A673 (cell line): ENCODE measurements around the gene CLSTN2. TPM values are rescaled to one million over a fixed set of nuclear protein-coding genes. Genes with fewer than 3 reads are reported as not detected.

Experiments used
- BruUV-seq: library from RNA; stranded (reverse); fragments of 400-500 nt; replicated peaks from 2 replicates; lab custom pipeline; 2021; lab: Mats Ljungman, UMichigan
- CTCF ChIA-PET: fragments of 300-600 bp; sonication (Branson Sonifier 250); formaldehyde crosslinking; loops from one replicate; lab custom pipeline; 2022; ENCODE audit warnings: antibody characterized with exemption; lab: Charles Lee
- POLR2A ChIA-PET: fragments of 300-600 bp; sonication (Branson Sonifier 250); formaldehyde crosslinking; loops from one replicate; lab custom pipeline; 2022; ENCODE audit warnings: antibody characterized with exemption; ENCODE audit not compliant: low non-redundant PET; lab: Charles Lee
- DNase-seq: peaks from one replicate; pipeline ENCODE4 v3.0.0-alpha.2; 2015; ENCODE audit warnings: low spot score
- H3K27ac ChIP-seq: fragments of 200-600 bp; sonication (generic); 2 replicates; pipeline ENCODE4 v1.5.1; 2016; ENCODE audit warnings: mixed run types, low read depth, mild to moderate bottlenecking, mixed read lengths, antibody characterized with exemption, low read length; ENCODE audit not compliant: poor library complexity, severe bottlenecking
- H3K27me3 ChIP-seq: fragments of 200-600 bp; sonication (generic); replicated peaks from 2 replicates; pipeline ENCODE4 v1.6.1; 2017; ENCODE audit warnings: mixed run types, low read depth, mild to moderate bottlenecking, mixed read lengths, antibody characterized with exemption, low read length; ENCODE audit not compliant: insufficient read depth, poor library complexity
- H3K36me3 ChIP-seq: fragments of 200-600 bp; sonication (generic); 2 replicates; pipeline ENCODE4 v1.6.1; 2016; ENCODE audit warnings: mixed run types, mild to moderate bottlenecking, mixed read lengths, antibody characterized with exemption, low read length; ENCODE audit not compliant: insufficient read depth, poor library complexity, severe bottlenecking
- H3K4me1 ChIP-seq: fragments of 200-600 bp; sonication (generic); 2 replicates; pipeline ENCODE4 v1.6.1; 2017; ENCODE audit warnings: mixed run types, mild to moderate bottlenecking, mixed read lengths, antibody characterized with exemption, low read length; ENCODE audit not compliant: insufficient read depth, poor library complexity, severe bottlenecking
- H3K4me3 ChIP-seq: fragments of 200-600 bp; sonication (generic); 2 replicates; pipeline ENCODE4 v1.5.1; 2016; ENCODE audit warnings: low read depth, mixed run types, mild to moderate bottlenecking, mixed read lengths, low read length; ENCODE audit not compliant: poor library complexity, severe bottlenecking
- H3K9me3 ChIP-seq: fragments of 200-600 bp; sonication (generic); 2 replicates; pipeline ENCODE4 v1.6.1; 2016; ENCODE audit warnings: mixed run types, low read depth, mild to moderate bottlenecking, mixed read lengths, antibody characterized with exemption, low read length; ENCODE audit not compliant: poor library complexity, severe bottlenecking
- CTCF ChIP-seq: fragments of 300-800, 200-600 bp; sonication (generic); conservative IDR thresholded peaks from 2 replicates; pipeline ENCODE4 v1.5.1; 2017; ENCODE audit warnings: low read depth, mild to moderate bottlenecking, antibody characterized with exemption, low read length, moderate library complexity, mixed read lengths
- EZH2 ChIP-seq: fragments of 200-600 bp; sonication (generic); IDR thresholded peaks from 2 replicates; pipeline ENCODE4 v1.6.1; 2017; ENCODE audit warnings: borderline replicate concordance, low read depth, mild to moderate bottlenecking, mixed read lengths, antibody characterized with exemption, low read length; ENCODE audit not compliant: poor library complexity, severe bottlenecking
- intact Hi-C: fragments of 100-400 bp; cut with micrococcal nuclease; formaldehyde crosslinking; loops from one replicate; pipeline ENCODE4 v1.10.0; 2022; ENCODE audit not compliant: unreplicated experiment
- total RNA-seq: library from RNA; stranded (reverse); gene quantifications from 2 replicates; pipeline ENCODE4 v1.2.3, GENCODE V29; 2021

The CLSTN2 gene
- total RNA-seq, 1 experiment from 2014 or later, result 50.7 TPM

DNA sequence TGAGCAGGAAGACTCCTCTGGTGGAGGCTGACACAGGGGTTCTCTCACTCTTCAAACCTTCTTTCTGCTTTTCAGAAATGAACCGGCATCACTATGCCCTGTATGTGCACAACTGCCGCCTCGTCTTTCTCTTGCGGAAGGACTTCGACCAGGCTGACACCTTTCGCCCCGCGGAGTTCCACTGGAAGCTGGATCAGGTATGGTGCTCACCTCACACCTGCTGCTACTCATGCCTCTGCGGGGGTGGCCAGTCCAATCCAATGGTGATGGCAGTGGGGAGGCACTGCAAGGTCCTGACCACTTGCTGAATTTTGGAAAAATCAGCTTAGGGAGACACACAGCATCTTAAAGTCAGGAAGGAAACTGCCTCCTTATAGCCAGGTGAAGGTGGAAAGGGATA, 531.5 kb downstream of the CLSTN2 start:
- H3K27ac ChIP-seq, result no peak overlapping the region
- CTCF ChIA-PET, result no interaction called here

GRCh38 chr3:140467104-140467577, 532.2 kb downstream of the CLSTN2 start:
- no TSS peak for BruUV-seq
- DNase-seq, result peak; percentile 26
- ChIA-PET POLR2A (no interaction called here), CTCF (no interaction called here)
- H3K27me3 ChIP-seq, result no peaks in the 10 kb centered on the region
- no peak overlapping the region for H3K4me3 ChIP-seq
- H3K36me3 ChIP-seq, result no peaks in the 10 kb centered on the region
- no peak for TF ChIP-seq EZH2
- TF ChIP-seq CTCF, result no peak
- intact Hi-C loops, result no loop called here
- no peaks in the 10 kb centered on the region for H3K9me3 ChIP-seq
- no peaks in the 10 kb centered on the region for H3K4me1 ChIP-seq
- H3K27ac ChIP-seq, result no peak overlapping the region

More for the DNA sequence above, 531.5 kb downstream of the CLSTN2 start:
- BruUV-seq, result no TSS peak
- H3K9me3 ChIP-seq, result no peaks in the 10 kb centered on the region
- no peaks in the 10 kb centered on the region for H3K4me1 ChIP-seq
- POLR2A ChIA-PET, result no interaction called here
- intact Hi-C loops, result no loop called here
- no peak for DNase-seq
- no peaks in the 10 kb centered on the region for H3K27me3 ChIP-seq
- no peak for TF ChIP-seq CTCF
- TF ChIP-seq EZH2, result no peak
- H3K4me3 ChIP-seq, result no peak overlapping the region
- no peaks in the 10 kb centered on the region for H3K36me3 ChIP-seq

DNA sequence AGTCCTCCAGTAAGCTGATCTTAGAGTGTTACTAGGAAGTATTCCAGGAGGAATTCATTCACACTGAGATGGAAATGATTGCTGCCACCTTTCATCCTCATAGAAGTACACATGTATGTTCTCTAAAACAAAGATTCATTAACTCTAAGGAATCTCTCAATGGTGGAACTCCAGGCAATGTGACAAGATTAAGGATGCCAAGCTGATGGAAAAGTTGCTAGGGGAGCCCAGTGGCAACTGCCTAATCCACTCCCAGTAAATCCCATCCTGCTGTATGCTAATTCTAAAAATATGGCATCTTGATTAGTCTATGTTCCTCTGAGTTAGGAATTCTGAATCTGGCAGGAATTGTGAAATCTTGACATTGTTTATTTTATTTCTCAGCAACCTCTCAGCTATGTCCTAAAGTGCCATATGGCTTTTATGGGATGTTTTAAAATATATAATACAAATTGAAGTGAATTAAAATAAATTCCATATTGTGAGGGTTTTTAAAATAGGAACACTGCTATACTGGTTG, 532.9 kb downstream of the CLSTN2 start:
- DNase-seq, result no peak
- H3K4me3 ChIP-seq, result no peak overlapping the region
- no TSS peak for BruUV-seq
- no peak overlapping the region for H3K27ac ChIP-seq
- H3K27me3 ChIP-seq, result no peaks in the 10 kb centered on the region
- intact Hi-C loops, result no loop called here
- H3K9me3 ChIP-seq, result no peaks in the 10 kb centered on the region
- TF ChIP-seq CTCF (no peak), EZH2 (no peak)
- no peaks in the 10 kb centered on the region for H3K36me3 ChIP-seq
- POLR2A ChIA-PET, result no interaction called here
- CTCF ChIA-PET, result no interaction called here
- no peaks in the 10 kb centered on the region for H3K4me1 ChIP-seq
